Glutamatergic neuron (in vitro differentiated cells): ENCODE data around the gene NRF1. TPM values are rescaled to one million over a fixed set of nuclear protein-coding genes. Genes with fewer than 3 reads are reported as not detected.

Source experiments
- DNase-seq: peaks from one replicate; pipeline ENCODE4 v3.0.0; 2022
- H3K27ac Mint-ChIP-seq: one replicate; pipeline ENCODE4 v1.8.0; 2020; ENCODE audit warnings: mild to moderate bottlenecking, mixed read lengths, inconsistent platforms; ENCODE audit not compliant: unreplicated experiment
- H3K27me3 Mint-ChIP-seq: one replicate; pipeline ENCODE4 v1.8.0; 2020; ENCODE audit warnings: mild to moderate bottlenecking, moderate library complexity, mixed read lengths, inconsistent platforms; ENCODE audit not compliant: unreplicated experiment
- H3K36me3 Mint-ChIP-seq: one replicate; pipeline ENCODE4 v1.8.0; 2020; ENCODE audit warnings: mild to moderate bottlenecking, mixed read lengths, inconsistent platforms; ENCODE audit not compliant: unreplicated experiment
- H3K4me1 Mint-ChIP-seq: one replicate; pipeline ENCODE4 v1.8.0; 2020; ENCODE audit warnings: mild to moderate bottlenecking, low read depth, mixed read lengths, inconsistent platforms; ENCODE audit not compliant: unreplicated experiment
- H3K4me3 Mint-ChIP-seq: one replicate; pipeline ENCODE4 v1.8.0; 2020; ENCODE audit warnings: mild to moderate bottlenecking, mixed read lengths, inconsistent platforms; ENCODE audit not compliant: unreplicated experiment
- H3K9me3 Mint-ChIP-seq: one replicate; pipeline ENCODE4 v1.8.0; 2020; ENCODE audit warnings: mild to moderate bottlenecking, moderate library complexity, mixed read lengths, inconsistent platforms; ENCODE audit not compliant: unreplicated experiment
- total RNA-seq: library from RNA; stranded (reverse); fragmentation: NEBNext Ultra II Directional; extraction: Animal tissue kit (Norgen Biotek cat#: 25700); gene quantifications from one replicate; pipeline ENCODE4 v1.2.1, GENCODE V29; 2021; ENCODE audit not compliant: unreplicated experiment
- TF ChIP-seq, protein P1 (sequence below): fragments of 200-600 bp; sonication (generic); IDR thresholded peaks from one replicate; pipeline ENCODE4 v1.5.0; 2021; ENCODE audit not compliant: partially characterized antibody, unreplicated experiment

Gene NRF1
- total RNA-seq, 1 donor from 2014 or later, result 16.4 TPM

DNA sequence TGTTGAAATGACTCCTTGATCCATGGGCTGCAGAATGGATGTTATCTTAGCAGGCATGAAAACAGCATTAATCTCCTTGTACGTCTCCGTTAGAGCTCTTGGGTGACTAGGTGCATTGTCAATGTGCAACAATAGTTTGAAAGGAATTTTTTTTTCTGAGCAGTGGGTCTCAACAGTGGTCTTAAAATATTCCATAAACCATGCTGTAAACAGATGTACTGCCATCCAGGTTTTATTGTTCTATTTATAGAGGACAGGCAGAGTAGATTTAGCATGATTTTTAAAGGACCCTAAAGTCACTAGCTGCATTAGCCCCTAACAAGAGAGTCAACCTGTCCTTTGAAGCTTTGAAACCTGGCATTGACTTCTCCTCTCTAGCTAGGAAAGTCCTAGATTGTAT, 64.0 kb downstream of the NRF1 start:
- Mint-ChIP-seq H3K4me1 (no peaks in the 10 kb centered on the region), H3K27ac (no peak overlapping the region), H3K9me3 (peaks cover 2% of the 10 kb centered on the region), H3K4me3 (no peak overlapping the region), H3K36me3 (peaks cover 29% of the 10 kb centered on the region), H3K27me3 (no peaks in the 10 kb centered on the region)
- TF ChIP-seq, protein P1, sequence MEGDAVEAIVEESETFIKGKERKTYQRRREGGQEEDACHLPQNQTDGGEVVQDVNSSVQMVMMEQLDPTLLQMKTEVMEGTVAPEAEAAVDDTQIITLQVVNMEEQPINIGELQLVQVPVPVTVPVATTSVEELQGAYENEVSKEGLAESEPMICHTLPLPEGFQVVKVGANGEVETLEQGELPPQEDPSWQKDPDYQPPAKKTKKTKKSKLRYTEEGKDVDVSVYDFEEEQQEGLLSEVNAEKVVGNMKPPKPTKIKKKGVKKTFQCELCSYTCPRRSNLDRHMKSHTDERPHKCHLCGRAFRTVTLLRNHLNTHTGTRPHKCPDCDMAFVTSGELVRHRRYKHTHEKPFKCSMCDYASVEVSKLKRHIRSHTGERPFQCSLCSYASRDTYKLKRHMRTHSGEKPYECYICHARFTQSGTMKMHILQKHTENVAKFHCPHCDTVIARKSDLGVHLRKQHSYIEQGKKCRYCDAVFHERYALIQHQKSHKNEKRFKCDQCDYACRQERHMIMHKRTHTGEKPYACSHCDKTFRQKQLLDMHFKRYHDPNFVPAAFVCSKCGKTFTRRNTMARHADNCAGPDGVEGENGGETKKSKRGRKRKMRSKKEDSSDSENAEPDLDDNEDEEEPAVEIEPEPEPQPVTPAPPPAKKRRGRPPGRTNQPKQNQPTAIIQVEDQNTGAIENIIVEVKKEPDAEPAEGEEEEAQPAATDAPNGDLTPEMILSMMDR, result no peak
- DNase-seq, result no peak

DNA sequence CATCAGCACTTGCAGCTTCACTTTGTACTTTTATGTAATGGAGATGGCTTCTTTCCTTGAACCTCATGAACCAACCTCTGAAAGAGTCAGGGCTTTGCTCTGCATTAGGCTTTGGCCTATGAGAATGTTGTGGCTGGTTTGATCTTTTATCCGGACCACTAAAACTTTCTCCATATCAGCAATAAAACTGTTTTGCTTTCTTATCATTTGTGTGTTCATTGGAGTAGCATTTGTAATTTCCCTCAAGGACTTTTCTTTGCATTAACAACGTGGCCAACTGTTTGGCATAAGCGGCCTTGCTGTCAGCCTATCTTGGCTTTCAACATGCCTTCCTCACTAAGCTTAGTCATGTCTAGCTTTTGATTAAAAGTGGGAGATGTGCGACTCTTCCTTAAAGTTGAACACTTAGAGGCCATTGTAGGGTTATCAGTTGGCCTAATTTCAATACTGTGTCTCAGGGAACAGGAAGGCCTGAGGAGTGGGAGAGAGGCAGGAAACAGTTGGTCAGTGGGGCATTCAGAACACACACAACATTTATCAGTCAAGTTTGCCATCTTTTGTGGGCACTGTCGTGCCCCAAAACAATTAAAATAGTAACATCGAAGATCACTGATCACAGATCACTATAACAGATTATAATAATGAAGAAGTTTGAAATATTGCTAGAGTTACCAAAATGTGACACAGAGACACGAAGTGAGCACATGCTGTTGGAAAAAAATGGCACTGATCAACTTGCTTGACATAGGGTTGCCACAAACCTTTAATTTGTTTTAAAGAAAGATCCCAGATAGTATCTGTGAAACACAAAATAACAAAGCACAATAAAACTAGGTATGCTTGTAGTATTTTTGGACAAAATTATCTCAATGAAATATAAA, 64.7 kb downstream of the NRF1 start:
- H3K9me3 Mint-ChIP-seq, result peaks cover 2% of the 10 kb centered on the region
- H3K4me1 Mint-ChIP-seq, result no peaks in the 10 kb centered on the region
- peaks cover 29% of the 10 kb centered on the region for H3K36me3 Mint-ChIP-seq
- H3K27me3 Mint-ChIP-seq, result no peaks in the 10 kb centered on the region
- H3K27ac Mint-ChIP-seq, result no peak overlapping the region
- TF ChIP-seq, protein P1, result no peak
- no peak for DNase-seq
- no peak overlapping the region for H3K4me3 Mint-ChIP-seq

DNA sequence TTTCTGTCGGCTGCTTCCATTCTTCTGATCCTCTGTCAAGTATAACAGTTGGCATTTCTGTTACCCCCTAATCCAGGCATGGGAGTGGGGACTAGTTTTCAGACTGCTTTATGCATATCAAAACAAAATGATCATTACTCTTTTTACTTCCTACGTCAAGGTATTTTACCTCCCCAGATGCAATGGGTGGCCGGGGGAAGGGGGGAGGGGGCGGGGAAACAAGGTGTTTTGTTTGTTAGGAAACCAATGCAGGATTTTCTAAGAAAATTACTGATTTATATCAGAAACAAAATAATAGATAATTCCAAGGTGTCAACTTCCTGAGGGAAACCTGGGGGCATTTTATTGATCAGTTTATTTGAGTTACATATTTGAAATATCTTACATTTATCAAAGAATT, 66.3 kb downstream of the NRF1 start:
- no peaks in the 10 kb centered on the region for H3K4me1 Mint-ChIP-seq
- peaks cover 6% of the 10 kb centered on the region for H3K9me3 Mint-ChIP-seq
- H3K36me3 Mint-ChIP-seq, result peaks cover 29% of the 10 kb centered on the region
- no peak for DNase-seq
- H3K27ac Mint-ChIP-seq, result no peak overlapping the region
- no peaks in the 10 kb centered on the region for H3K27me3 Mint-ChIP-seq
- no peak overlapping the region for H3K4me3 Mint-ChIP-seq
- TF ChIP-seq, protein P1, result no peak

DNA sequence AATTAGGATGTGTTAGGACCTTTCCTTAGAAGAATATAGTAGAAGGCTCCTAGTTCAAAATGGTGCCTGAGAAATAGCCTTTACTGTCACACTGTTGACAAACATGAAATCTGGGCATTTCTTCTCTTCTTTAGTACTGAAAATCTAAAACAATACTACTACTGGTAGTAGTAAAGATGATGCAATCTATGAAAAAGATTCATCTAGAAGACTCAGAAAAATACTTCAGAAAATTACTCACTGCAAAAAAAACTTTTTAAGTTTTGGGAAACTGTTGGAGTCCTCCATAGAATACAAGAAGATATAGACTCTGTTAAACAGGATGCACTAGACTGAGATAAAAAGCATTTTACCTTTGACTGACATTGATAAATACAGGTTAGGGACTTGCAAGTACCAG, 67.1 kb downstream of the NRF1 start:
- Mint-ChIP-seq H3K27ac (no peak overlapping the region), H3K9me3 (peaks cover 6% of the 10 kb centered on the region), H3K27me3 (no peaks in the 10 kb centered on the region), H3K4me3 (no peak overlapping the region), H3K36me3 (peaks cover 29% of the 10 kb centered on the region), H3K4me1 (no peaks in the 10 kb centered on the region)
- TF ChIP-seq, protein P1, result no peak
- DNase-seq, result no peak

DNA sequence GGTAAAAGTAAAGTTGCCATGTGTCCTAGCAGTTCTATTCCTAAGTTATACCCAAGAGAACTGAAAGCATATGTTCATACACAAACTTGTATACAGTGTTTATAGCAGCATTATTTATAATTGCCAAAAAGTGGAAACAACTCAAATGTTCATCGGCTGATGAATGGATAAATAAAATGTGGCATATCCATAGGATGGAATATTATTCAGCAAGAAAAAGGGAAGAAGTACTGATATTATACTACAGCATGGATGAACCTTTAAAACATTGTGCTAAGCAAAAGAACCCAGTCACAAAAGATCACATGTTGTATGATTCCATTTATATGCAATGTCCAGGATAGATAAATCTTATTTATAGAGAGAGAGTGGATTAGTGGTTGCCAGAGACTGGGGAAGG, 68.9 kb downstream of the NRF1 start:
- Mint-ChIP-seq H3K27me3 (no peaks in the 10 kb centered on the region), H3K27ac (no peak overlapping the region), H3K4me3 (no peak overlapping the region), H3K9me3 (peaks cover 4% of the 10 kb centered on the region), H3K36me3 (peaks cover 23% of the 10 kb centered on the region), H3K4me1 (no peaks in the 10 kb centered on the region)
- TF ChIP-seq, protein P1, result no peak
- DNase-seq, result no peak
